AG09309 (cell line): ENCODE data around the gene FAM98B.

Experiments
- DNase-seq: peaks from one replicate; pipeline ENCODE4 v3.0.0-alpha.2; 2010; ENCODE audit warnings: low read depth
- H3K4me3 ChIP-seq: 2 replicates; pipeline ENCODE4 v1.5.1; 2011; ENCODE audit warnings: mild to moderate bottlenecking, low read depth, low read length, moderate library complexity; ENCODE audit not compliant: control insufficient read depth
- CTCF ChIP-seq: IDR thresholded peaks from 2 replicates; pipeline ENCODE4 v1.5.1; 2011; ENCODE audit warnings: mild to moderate bottlenecking, low read depth, low read length, inconsistent platforms; ENCODE audit not compliant: insufficient read depth, control insufficient read depth; ENCODE audit errors: missing control alignments

Gene FAM98B

DNA sequence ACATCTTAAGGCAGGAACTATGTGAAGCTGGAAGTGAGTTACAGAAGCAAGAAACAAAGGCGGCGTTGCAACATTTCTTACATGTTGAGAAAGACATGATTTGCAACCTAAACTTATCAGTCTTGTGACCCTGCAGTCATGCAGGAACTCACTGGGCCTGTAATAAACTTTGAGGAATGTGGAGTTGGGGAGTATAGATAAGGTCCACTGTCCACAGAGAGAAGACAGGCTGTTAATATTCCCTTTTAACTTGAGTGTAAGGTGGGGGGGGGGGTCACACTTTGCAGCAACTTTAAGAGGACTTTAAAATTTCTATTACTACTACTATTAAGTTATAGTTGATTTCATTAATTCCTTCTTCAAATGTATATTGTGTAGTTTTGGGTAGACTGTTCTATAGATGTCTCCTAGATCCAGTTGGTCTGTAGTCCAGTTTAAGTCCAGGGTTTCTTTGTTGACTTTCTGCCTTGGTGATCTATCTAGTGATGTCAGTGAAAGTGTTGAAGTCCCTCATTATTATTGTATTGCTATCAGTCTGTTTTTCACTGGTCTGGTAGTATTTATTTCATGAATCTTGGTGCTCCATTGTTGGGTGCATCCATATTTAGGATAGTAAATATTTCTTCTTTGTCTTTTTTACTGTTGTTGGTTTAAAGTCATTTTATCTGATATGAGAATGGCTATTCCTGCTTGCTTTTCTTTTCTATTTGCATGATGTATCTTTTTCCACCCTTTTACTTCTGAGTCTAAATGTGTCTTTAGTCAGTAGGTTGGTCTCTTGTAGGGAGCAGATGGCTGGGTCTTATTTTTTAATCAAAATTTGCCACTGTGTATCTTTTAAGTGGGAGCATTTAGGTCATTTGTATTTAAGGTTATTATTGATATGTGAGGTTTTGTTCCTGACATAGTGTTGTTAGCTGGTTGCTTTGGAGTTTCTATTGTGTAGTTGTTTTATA, 15.6 kb upstream of the FAM98B start:
- DNase-seq: no peak
- no peak for TF ChIP-seq CTCF
- no peak overlapping the region for H3K4me3 ChIP-seq

DNA sequence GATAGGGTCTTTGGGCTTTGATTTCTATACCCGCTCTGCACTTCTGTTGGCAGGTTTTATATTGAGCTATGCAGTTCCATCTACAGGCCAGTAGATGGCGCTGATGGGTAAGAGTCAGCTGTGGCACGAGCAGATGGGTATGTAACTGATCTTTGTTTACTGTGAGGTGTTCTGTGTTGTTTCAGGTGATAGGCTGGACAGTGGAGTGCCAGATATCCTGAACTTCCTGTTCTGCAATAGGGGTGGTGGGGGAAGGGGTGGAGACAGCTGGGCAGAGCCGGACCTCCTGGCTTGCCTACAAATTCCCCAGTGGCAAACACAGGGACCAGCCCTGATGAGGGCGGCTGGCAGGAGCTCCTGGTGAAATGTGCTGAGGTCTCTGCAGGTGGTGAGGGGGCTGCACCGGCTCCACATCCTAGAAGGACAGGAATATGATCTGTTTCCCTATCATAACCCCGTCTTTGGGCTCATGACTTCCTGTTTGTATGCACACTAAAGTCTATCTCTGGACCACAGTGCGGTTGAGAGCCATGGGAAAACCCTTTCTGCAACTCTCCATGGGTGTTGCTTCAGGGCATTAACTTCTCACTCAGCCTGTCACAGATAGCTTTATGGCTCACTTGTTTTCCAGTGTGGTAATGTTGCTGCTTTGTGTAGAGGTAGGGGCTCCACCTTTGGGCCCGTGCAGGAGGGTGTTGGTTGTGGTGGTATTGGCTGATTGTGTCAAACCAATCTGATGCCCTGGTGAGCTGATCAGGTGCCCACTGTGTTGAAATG, 13.4 kb upstream of the FAM98B start:
- H3K4me3 ChIP-seq: no peak overlapping the region
- TF ChIP-seq CTCF: peak; percentile 90

GRCh38 chr15:38441130-38441519, 12.8 kb upstream of the FAM98B start:
- no peak for DNase-seq
- no peak for TF ChIP-seq CTCF
- no peak overlapping the region for H3K4me3 ChIP-seq

More for the DNA sequence above, 13.4 kb upstream of the FAM98B start:
- peak; percentile 14 for DNase-seq

- peak overlapping the region; percentile 59 for H3K4me3 ChIP-seq
- no peak for TF ChIP-seq CTCF
- no peak for DNase-seq
These were observed 766 bp downstream of the FAM98B start for GRCh38 chr15:38454696-38455090.

DNA sequence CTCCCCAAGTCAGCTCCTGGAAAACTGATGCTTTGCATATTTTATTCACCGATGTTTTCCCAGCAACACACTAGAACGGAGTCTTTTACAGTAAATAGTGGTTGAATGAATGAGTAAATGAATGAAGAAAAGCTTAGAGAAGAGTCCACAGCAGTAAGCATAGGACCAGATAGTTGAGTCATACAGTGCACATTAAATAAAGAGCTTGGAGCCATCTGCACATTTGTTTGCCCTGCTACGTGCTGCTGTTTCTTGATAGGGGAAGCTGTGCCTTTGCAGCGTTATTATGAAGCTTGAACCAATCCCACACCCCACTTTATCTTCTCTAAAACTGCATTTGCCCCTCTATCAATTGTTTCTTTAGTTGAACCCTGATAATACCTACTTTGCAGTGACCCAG, 1.2 kb downstream of the FAM98B start:
- H3K4me3 ChIP-seq: peak overlapping the region; percentile 59
- DNase-seq: no peak
- no peak for TF ChIP-seq CTCF

DNA sequence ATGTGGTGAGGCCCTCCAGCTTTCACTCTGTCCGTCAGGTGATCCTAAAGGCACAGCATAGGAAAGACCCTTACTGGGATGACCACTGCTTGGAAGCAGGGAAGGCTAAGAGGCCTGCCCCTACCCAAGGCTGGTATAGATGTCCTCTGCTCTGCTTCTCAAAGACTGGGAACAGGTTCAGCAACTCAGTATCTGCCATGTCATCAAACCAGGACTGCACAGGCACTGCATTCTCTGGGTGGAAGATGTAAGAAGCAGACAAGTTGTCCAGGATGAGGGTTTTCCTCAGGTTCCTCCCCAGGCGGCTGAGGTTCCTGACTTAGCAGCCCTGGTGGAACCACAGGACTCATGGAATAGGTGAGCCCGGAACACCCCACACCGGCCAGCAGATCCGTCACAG, 4.7 kb downstream of the FAM98B start:
- DNase-seq: no peak
- no peak for TF ChIP-seq CTCF
- no peak overlapping the region for H3K4me3 ChIP-seq
